ENCODE measurements around the gene FNIP2. TPM values are rescaled to one million over a fixed set of nuclear protein-coding genes. Genes with fewer than 3 reads are reported as not detected.
A peak's percentile ranks its signal among the peaks of the same experiment; 100 is the strongest.
"Not testable (repeated sequence)": the region's sequence is repeated elsewhere in the genome, so short reads cannot be mapped to it uniquely, and the experiment has no call there.

FNIP2 gene
- total RNA-seq, 1 experiment from 2014 or later, result 17.6 TPM

DNA sequence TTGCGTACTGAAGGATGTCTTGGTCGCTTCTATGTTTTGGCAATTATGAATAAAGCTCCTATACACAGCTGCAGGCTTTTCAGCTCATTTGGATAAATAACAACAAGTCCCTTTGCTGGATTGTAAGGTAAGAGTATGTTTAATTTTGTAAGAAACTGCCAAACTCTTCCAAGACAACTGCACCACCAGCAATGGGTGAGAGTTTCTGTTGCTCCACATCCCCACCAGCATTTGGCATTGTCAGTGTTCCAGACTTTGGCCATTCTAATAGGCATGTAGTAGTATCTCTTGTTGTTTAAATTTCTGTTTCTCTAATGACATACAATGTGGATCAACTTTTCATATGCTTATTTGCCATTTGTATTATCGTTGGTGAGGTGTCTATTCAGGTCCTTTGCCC lies 44.3 kb downstream of the FNIP2 start:
- DNase-seq (ENCODE audit: low read depth), result no peak

DNA sequence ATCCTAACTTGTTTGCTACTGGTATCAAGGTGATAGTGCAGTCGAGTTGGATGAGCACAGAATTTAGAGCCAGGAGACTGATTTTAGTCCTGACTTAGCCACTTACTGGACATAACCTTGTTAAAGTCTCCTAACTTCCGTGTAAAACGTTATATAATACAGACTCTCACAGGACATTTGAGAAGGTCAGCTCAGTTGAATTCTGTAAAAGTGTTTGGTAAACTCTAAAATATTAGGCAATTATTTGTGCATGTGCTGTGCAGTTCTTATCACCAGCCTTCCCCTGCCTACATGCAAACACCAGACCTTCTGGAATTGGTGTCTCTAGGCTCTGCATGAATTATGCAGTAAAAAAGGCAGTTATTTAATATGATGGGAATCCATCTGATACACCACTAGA lies 45.4 kb downstream of the FNIP2 start:
- DNase-seq (ENCODE audit: low read depth), result no peak

GRCh38 chr4:158814636-158815330 lies 46.0 kb downstream of the FNIP2 start:
- no peak for DNase-seq (ENCODE audit: low read depth)

- no peak for DNase-seq (ENCODE audit: low read depth)
Observed at GRCh38 chr4:158816955-158817354, 48.1 kb downstream of the FNIP2 start.

GRCh38 chr4:158817562-158818296 lies 48.9 kb downstream of the FNIP2 start:
- peak; percentile 51 for DNase-seq (ENCODE audit: low read depth)

DNA sequence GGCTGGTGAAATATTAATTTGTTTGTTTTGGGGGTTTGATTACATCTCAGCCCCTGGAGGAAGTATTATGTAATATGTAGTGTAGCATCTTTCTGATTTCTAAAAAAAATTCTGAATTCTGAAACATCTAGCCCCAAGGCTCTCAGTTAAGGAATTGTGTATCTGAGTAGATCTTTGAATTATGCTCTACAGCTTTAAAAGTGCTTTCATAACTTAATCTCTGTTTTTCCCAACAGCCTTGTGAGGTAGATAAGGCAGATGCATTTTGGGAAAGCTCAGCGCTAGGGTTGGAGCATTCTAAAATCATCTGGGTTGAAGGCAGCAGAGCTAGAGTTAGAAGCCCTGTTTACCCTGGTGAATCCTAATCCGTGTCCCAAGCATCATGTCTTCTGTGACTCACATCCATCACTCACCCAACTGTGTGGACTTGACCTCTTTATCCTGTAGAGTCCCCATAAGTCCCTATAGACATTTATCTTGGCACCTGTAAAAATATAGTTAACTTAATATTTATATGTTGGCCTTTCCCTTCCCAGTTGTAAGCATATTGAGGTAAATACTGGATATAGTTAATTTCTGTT lies 49.8 kb downstream of the FNIP2 start:
- peak; percentile 10 for DNase-seq (ENCODE audit: low read depth)

- DNase-seq (ENCODE audit: low read depth), result no peak
Observed at GRCh38 chr4:158819942-158820786, 51.3 kb downstream of the FNIP2 start.

DNA sequence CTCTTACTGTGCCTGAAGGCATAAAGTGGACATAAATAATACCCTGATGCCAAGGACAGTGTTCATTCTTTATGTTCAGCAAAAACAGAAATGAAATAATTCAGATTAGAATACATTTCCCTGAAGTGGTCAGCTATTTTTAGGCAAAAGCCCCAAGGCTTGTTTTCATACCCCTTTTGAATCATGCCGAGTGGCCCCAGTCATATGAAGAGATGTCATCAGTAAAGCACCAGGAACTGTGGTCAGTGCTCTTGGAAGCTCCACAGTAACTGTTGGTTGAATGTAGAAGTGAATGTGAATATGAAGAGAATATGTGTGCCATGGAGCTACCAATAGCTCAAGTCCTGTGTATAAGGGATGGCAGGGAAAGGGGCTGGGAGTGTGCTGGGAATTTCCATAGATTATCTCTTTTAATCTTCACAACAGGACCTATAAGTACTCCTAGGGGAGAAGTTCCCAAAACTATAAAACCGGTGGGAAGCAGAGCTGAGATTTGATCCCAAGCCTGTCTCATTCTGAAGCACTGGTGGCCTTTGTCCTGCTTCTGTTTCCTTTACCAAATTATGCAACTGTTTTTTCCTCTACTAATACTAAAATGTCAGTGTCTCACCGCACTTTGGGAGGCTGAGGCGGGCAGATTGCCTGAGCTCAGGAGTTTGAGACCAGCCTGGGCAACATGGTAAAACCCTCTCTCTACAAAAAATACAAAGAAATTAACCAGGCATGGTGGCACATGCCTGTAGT lies 52.6 kb downstream of the FNIP2 start:
- peak; percentile 56 for DNase-seq (ENCODE audit: low read depth)

DNA sequence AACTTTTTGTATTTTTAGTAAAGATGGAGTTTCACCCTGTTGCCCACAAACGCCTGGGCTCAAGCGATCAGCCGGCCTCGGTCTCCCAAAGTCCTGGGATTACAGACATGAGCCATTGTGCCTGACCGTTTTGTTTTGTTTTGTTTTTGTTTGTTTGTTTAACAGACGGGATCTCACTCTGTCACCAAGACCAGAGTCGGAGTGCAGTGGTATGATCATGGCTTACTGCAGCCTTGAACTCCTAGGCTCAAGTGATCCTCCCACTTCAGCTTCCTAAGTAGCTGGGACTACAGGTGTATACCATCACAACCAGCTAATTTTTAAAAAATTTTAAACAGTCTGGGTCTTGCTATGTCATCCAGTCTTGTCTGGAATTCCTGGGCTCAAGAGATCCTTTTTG lies 53.5 kb downstream of the FNIP2 start:
- no peak for DNase-seq (ENCODE audit: low read depth)

DNA sequence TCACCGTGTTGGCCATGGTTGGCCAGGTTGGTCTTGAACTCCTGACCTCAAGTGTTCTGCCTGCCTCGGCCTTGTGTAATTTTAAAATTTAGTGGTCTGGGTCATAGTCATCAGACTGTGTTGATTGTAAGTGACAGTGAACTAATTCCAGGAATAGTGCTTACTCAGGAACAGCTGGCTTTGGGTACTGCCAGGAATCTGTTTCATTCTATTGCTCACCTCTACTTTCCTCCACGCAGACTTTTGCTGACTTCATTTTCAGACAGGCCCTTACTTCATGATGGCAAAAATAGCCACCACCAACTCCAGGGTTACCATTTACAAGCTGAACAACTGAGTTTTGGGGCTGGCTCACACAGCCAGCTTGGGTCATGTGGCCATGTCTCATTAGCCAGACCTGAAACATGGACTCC lies 54.6 kb downstream of the FNIP2 start:
- DNase-seq (ENCODE audit: low read depth), result peak; percentile 84

DNA sequence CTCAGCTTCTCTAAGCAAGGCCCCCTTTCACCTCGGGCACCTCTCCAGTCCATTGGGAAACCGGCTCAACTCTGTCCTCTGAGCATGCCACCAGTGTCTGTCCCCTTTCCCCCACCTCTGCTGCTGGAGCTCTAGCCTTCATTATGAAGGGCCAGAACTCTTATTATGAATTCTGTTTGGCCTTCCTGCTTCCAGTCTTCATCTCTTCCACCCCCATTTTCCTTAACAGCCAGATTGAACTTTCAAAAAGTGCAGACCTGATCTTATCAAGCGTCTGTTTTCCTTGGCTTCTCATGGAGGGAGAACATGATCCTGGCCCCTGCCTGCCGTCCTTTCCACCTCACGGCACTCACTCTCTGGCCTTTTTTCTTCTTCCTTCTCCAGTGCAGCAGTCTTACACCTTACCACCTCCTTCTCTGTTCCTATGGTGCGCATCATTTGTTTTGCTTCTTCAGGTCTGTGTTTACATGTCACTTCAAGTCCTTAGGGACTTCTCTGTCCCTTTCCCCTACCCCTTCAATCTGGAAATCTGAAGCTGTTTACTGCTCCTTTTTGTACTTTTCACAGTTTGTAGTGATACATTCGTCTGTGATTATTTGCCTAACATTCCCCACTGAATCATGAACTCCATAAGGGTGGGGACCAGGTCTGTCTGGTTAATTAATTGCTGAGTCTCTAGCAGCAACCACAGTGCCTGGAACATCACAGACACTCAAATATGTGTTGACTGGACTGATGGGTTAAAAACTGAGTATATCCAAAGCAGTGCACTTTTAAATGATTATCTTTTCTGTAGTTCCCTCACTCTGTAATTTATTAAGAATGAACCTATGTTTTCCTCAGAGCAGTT lies 55.8 kb downstream of the FNIP2 start:
- DNase-seq (ENCODE audit: low read depth), result peak; percentile 6

DNA sequence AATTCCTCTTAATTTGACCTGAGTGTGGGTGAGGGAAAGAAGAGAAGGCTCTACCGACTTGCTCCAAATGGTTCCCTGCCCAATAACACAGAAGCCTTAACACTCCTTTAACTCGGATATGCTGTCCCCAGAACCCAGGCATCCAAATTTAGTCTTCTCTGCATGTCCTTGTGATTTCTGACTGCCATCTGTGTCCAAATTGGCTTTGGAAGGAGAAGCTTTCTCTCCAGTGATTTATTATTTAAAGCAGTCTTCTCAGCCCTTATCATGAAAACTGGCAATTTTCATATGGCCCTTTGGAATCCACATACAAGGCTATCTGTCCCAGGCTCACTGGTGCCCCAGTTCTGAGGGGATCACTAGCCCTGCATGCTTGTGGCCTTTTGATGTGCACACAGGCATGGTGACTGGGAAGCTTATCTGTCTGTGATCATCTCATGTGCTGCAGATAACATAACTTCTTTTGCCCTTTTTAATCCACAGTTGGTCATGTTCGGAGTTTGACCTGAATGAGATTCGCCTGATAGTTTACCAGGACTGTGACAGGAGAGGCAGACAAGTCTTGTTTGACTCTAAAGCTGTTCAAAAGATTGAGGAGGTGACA lies 56.7 kb downstream of the FNIP2 start:
- DNase-seq (ENCODE audit: low read depth), result no peak

- DNase-seq (ENCODE audit: low read depth), result no peak
Observed at GRCh38 chr4:158826057-158826456, 57.2 kb downstream of the FNIP2 start.

GRCh38 chr4:158826882-158827281 lies 58.1 kb downstream of the FNIP2 start:
- no peak for DNase-seq (ENCODE audit: low read depth)

GRCh38 chr4:158827543-158827981 lies 58.7 kb downstream of the FNIP2 start:
- no peak for DNase-seq (ENCODE audit: low read depth)

GRCh38 chr4:158828151-158828550 lies 59.3 kb downstream of the FNIP2 start:
- DNase-seq (ENCODE audit: low read depth), result not testable (repeated sequence)

DNA sequence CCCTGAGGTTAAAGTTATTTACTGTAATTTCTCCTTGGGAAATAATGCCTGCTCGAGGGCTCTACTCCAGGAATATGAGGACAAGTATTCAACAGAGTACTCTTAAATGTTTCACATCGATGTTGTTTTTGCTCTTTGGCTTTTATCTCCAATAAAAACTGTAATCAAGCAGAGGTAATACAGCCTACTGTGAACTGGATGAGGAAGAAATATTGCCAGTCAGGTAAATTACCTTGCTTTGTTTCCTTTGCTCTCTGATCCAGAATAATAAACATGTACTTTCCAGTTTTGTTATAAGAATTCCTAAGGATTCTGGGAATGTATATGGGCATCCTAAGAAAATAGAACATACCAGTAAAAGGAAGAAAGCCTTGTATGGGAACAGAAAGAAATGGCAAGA lies 60.4 kb downstream of the FNIP2 start:
- DNase-seq (ENCODE audit: low read depth), result no peak

- DNase-seq (ENCODE audit: low read depth), result no peak
Observed at GRCh38 chr4:158833602-158834001, 64.8 kb downstream of the FNIP2 start.

DNA sequence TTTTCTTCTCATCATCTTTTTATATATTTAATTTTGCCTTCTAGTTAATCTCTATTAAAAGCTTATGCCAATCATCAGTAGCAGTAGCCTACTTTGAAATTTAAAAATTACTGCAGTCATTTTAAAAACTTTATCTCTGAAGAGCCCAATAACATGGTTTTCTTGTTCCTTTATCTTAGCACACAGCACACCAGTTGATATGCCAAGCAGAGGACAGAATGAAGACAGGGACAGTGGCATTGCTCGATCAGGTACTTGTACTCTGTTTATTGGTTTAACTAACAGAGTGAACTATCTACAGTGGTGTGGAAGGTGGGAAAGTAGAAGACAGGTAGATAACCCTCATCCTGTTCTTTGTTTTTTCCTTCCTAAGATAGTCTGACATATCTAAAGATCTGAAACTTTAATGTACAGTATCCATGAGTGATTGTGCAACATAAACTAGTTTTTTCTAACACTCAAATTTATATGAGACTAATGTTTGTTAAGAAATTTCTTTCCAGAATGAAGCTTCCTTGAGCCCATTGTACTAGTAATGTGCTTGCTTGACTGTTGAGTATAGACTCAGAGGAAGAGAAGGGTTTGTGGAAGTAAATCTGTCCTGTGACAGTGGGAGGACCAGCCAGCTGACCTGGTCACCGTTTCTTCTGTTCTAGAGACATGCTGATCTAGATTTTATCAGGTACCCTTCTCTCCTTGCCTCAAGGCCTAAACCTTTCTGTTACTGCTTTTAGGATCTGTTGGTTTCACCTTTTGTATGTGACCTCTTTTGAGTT lies 66.6 kb downstream of the FNIP2 start:
- no peak for DNase-seq (ENCODE audit: low read depth)
